H1 (cell line): ENCODE results near the gene SKIL. TPM values are rescaled to one million over a fixed set of nuclear protein-coding genes. Genes with fewer than 3 reads are reported as not detected.

Experiments
- BCL11A ChIP-seq, 2 experiments: IDR thresholded peaks; one replicate each; pipeline ENCODE4 v1.6.1; 2011; ENCODE audit warnings: low read depth in 2 of 2, low read length in 2 of 2, mild to moderate bottlenecking in 2 of 2
- SP2 ChIP-seq: IDR thresholded peaks from 2 replicates; pipeline ENCODE4 v1.6.1; 2012; ENCODE audit warnings: mild to moderate bottlenecking, low read length, inconsistent platforms
- polyA plus RNA-seq, 7 experiments: library from polyadenylated mRNA; depleted of rRNA in 3 of 7; stranded (reverse) in 5 of 7; unstranded in 2 of 7; fragments of >200 nt in 5 of 7; fragments of 200-250 nt in 2 of 7; gene quantifications; 1 replicate in 5 of 7; 2 replicates in 1 of 7; 4 replicates in 1 of 7; pipeline versions ENCODE4 v1.2.1 to v1.2.3, GENCODE V29; 2011 to 2013; ENCODE audit warnings: missing spikeins in 2 of 7, mixed read lengths in 2 of 7
- total RNA-seq: library from RNA; stranded (reverse); fragmentation: NEBNext Ultra II Directional; extraction: Animal tissue kit (Norgen Biotek cat#: 25700); gene quantifications from 2 replicates; pipeline ENCODE4 v1.2.1, GENCODE V29; 2021

The SKIL gene
- total and polyA plus RNA-seq, 2 of the 8 experiments (the other 6 are each of a cell fraction or from before 2014, with no cell fraction given) = 13.2 to 277 TPM

DNA sequence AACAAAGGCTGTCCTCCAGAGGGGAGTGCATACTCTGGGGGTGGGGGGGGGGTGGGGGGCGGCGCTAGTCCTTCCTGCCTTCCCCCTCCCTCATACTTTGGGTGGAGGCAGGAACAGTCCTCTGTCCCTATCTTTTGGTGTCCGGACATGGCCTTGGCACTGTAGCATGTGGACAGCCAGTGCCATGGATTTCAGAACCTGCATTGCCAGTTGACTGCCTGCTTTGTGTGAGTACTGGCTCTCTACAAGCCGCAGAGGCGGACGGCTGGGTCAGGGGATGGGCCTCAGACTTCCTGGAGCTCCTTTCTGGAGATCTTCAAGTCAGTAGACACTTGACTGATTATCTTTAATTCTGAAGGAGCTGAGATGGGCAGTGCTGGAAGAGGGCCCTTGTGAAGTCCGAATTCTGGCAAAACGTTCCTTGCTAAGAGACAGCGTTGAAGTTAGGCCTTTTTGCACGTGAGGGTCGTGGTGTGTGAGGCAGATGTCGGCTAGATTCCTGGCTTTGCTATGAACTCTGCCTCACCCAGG lies 63.7 kb downstream of the SKIL start (continued):
- no peak for TF ChIP-seq BCL11A (IDR thresholded peaks at IDR 0.05; ENCODE audit: low read depth in 2 of 2, low read length in 2 of 2)
- TF ChIP-seq SP2 = no peak
